ENCODE results near the gene GJC1.

GJC1 gene

GRCh38 chr17:44847586-44847985, 17.5 kb upstream of the GJC1 start, which contains the start of gene HIGD1B:
Gene HIGD1B (plus strand): TSS chr17:44847883. CDS start chr17:44848153, 270 bp downstream.
- H3K27me3 ChIP-seq (ENCODE audit: insufficient read depth, poor library complexity, severe bottlenecking), result no peaks in the 10 kb centered on the region
- ATAC-seq (ENCODE audit: low read depth) (no peak), DNase-seq (ENCODE audit: low spot score) (no peak)
- H3K9me3 ChIP-seq (ENCODE audit: severe bottlenecking), result no peaks in the 10 kb centered on the region
- H3K36me3 ChIP-seq (ENCODE audit: low read depth), result peaks cover 24% of the 10 kb centered on the region
- TF ChIP-seq CTCF (IDR thresholded peaks at IDR 0.05; ENCODE audit: poor library complexity, severe bottlenecking), result no peak
- H3K4me3 ChIP-seq (ENCODE audit: severe bottlenecking), result no peak within 1 kb of the TSS
- H3K4me1 ChIP-seq (ENCODE audit: insufficient read depth, poor library complexity, severe bottlenecking), result no peaks in the 10 kb centered on the region
- H3K27ac ChIP-seq (ENCODE audit: poor library complexity, severe bottlenecking), result no peak within 1 kb of the TSS

GRCh38 chr17:44846206-44846605, 16.1 kb upstream of the GJC1 start:
- no peak for DNase-seq (ENCODE audit: low spot score)
- peaks cover 10% of the 10 kb centered on the region; the same call in 1 of the 2 replicates for H3K36me3 ChIP-seq (ENCODE audit: low read depth)
- no peaks in the 10 kb centered on the region for H3K4me1 ChIP-seq (ENCODE audit: insufficient read depth, poor library complexity, severe bottlenecking)
- no peak overlapping the region for H3K27ac ChIP-seq (ENCODE audit: poor library complexity, severe bottlenecking)
- H3K27me3 ChIP-seq (ENCODE audit: insufficient read depth, poor library complexity, severe bottlenecking), result no peaks in the 10 kb centered on the region
- no peak overlapping the region for H3K4me3 ChIP-seq (ENCODE audit: severe bottlenecking)
- no peak for ATAC-seq (ENCODE audit: low read depth)
- no peak for TF ChIP-seq CTCF (IDR thresholded peaks at IDR 0.05; ENCODE audit: poor library complexity, severe bottlenecking)
- H3K9me3 ChIP-seq (ENCODE audit: severe bottlenecking), result no peaks in the 10 kb centered on the region

GRCh38 chr17:44844390-44844830, 14.3 kb upstream of the GJC1 start:
- Histone ChIP-seq H3K27ac (ENCODE audit: poor library complexity, severe bottlenecking) (no peak overlapping the region), H3K4me3 (ENCODE audit: severe bottlenecking) (no peak overlapping the region), H3K27me3 (ENCODE audit: insufficient read depth, poor library complexity, severe bottlenecking) (no peaks in the 10 kb centered on the region), H3K9me3 (ENCODE audit: severe bottlenecking) (no peaks in the 10 kb centered on the region), H3K4me1 (ENCODE audit: insufficient read depth, poor library complexity, severe bottlenecking) (no peaks in the 10 kb centered on the region), H3K36me3 (ENCODE audit: low read depth) (no peaks in the 10 kb centered on the region)
- no peak for DNase-seq (ENCODE audit: low spot score)
- peak; percentile 11; the same call in 1 of the 3 replicates for ATAC-seq (ENCODE audit: low read depth)
- no peak for TF ChIP-seq CTCF (IDR thresholded peaks at IDR 0.05; ENCODE audit: poor library complexity, severe bottlenecking)

- Histone ChIP-seq H3K27me3 (ENCODE audit: insufficient read depth, poor library complexity, severe bottlenecking) (no peaks in the 10 kb centered on the region), H3K27ac (ENCODE audit: poor library complexity, severe bottlenecking) (no peak overlapping the region), H3K36me3 (ENCODE audit: low read depth) (no peaks in the 10 kb centered on the region), H3K4me3 (ENCODE audit: severe bottlenecking) (no peak overlapping the region), H3K9me3 (ENCODE audit: severe bottlenecking) (no peaks in the 10 kb centered on the region), H3K4me1 (ENCODE audit: insufficient read depth, poor library complexity, severe bottlenecking) (no peaks in the 10 kb centered on the region)
- DNase-seq (ENCODE audit: low spot score), result no peak
- TF ChIP-seq CTCF (IDR thresholded peaks at IDR 0.05; ENCODE audit: poor library complexity, severe bottlenecking), result no peak
- ATAC-seq (ENCODE audit: low read depth), result no peak
Observed at GRCh38 chr17:44842748-44843147, 12.7 kb upstream of the GJC1 start.

GRCh38 chr17:44840936-44841335, 10.8 kb upstream of the GJC1 start:
- no peak overlapping the region for H3K4me3 ChIP-seq (ENCODE audit: severe bottlenecking)
- no peak overlapping the region for H3K27ac ChIP-seq (ENCODE audit: poor library complexity, severe bottlenecking)
- DNase-seq (ENCODE audit: low spot score), result no peak
- TF ChIP-seq CTCF (IDR thresholded peaks at IDR 0.05; ENCODE audit: poor library complexity, severe bottlenecking), result no peak
- no peak for ATAC-seq (ENCODE audit: low read depth)
- H3K9me3 ChIP-seq (ENCODE audit: severe bottlenecking), result no peaks in the 10 kb centered on the region
- no peaks in the 10 kb centered on the region for H3K36me3 ChIP-seq (ENCODE audit: low read depth)
- H3K4me1 ChIP-seq (ENCODE audit: insufficient read depth, poor library complexity, severe bottlenecking), result no peaks in the 10 kb centered on the region
- H3K27me3 ChIP-seq (ENCODE audit: insufficient read depth, poor library complexity, severe bottlenecking), result no peaks in the 10 kb centered on the region

All from RWPE2 (cell line).